K562 (cell line): ENCODE results near the gene MYOG. TPM values are rescaled to one million over a fixed set of nuclear protein-coding genes. Genes with fewer than 3 reads are reported as not detected.

Source experiments
- ATAC-seq: fragments of 200-7000 bp; cut with Tn5 transposase; 3 replicates; pipeline ENCODE4 v1.9.1; 2020; ENCODE audit warnings: moderate library complexity
- BruUV-seq: library from RNA; stranded (reverse); fragments of 400-500 nt; replicated peaks from 2 replicates; lab custom pipeline; 2021; lab: Mats Ljungman, UMichigan
- CTCF ChIA-PET: fragments of 300-600 bp; formaldehyde crosslinking; extraction: SDS; loops from one replicate; lab custom pipeline; 2021; ENCODE audit warnings: low intra/inter-chr PET ratio; lab: Yijun Ruan, JAX
- POLR2A ChIA-PET: fragments of 300-600, 350-650 bp; sonication (Branson Sonifier 250); formaldehyde crosslinking; extraction: SDS; loops from one replicate; lab custom pipeline; 2021; ENCODE audit warnings: antibody characterized with exemption, inconsistent platforms; lab: Yijun Ruan, JAX
- DNase-seq, 4 experiments: peaks; one replicate each; pipeline versions ENCODE4 v3.0.0 to v3.0.0-alpha.2; 2011 to 2018; ENCODE audit warnings: low spot score in 3 of 4, mixed read lengths in 3 of 4; ENCODE audit errors: extremely low read depth in 1 of 4
- FAIRE-seq: peaks from 2 replicates; lab custom pipeline; 2011; peaks lifted over from hg19 to GRCh38; lab: Jason Lieb, UNC
- H2AFZ ChIP-seq: 2 replicates; pipeline ENCODE4 v1.6.0; 2011; ENCODE audit warnings: low read depth, low read length, control low read depth, inconsistent platforms
- H3K27ac ChIP-seq: fragments of 200-600 bp; 3 replicates; pipeline ENCODE4 v1.8.0; 2011; ENCODE audit warnings: low read depth, mild to moderate bottlenecking, control low read depth, inconsistent platforms, low read length, moderate library complexity, mixed read lengths; ENCODE audit errors: extremely low read depth
- H3K27me3 ChIP-seq, 2 experiments: fragments of 300-600 bp in 1 of 2; 2 replicates in 1 of 2; 3 replicates in 1 of 2; pipeline versions ENCODE4 v1.6.0 to v1.8.0; 2011; ENCODE audit warnings: inconsistent platforms in 2 of 2, low read length in 2 of 2, mild to moderate bottlenecking in 1 of 2, mixed read lengths in 1 of 2, moderate library complexity in 1 of 2; ENCODE audit not compliant: control insufficient read depth in 2 of 2, insufficient read depth in 2 of 2
- H3K36me3 ChIP-seq: fragments of 300-600 bp; 3 replicates; pipeline ENCODE4 v1.8.0; 2011; ENCODE audit warnings: mild to moderate bottlenecking, low read length, inconsistent platforms; ENCODE audit not compliant: control insufficient read depth, insufficient read depth
- H3K4me1 ChIP-seq, 2 experiments: fragments of 200-600 bp in 1 of 2; replicated peaks in 1 of 2; 2 replicates in 1 of 2; 3 replicates in 1 of 2; pipeline versions ENCODE4 v1.5.1 to v1.8.0; 2011; ENCODE audit warnings: inconsistent platforms in 2 of 2, low read length in 2 of 2, mild to moderate bottlenecking in 1 of 2, mixed read lengths in 1 of 2, moderate library complexity in 1 of 2; ENCODE audit not compliant: control insufficient read depth in 2 of 2, insufficient read depth in 2 of 2
- H3K4me2 ChIP-seq: 2 replicates; pipeline ENCODE4 v1.6.1; 2011; ENCODE audit warnings: low read length, control low read depth, inconsistent platforms, mixed read lengths; ENCODE audit not compliant: insufficient read depth
- H3K4me3 ChIP-seq: fragments of 200-600 bp; sonication (generic), shearing (Covaris generic); 2 replicates; pipeline ENCODE4 v1.5.1; 2016; ENCODE audit warnings: control low read depth, inconsistent platforms
- H3K79me2 ChIP-seq: fragments of 200-600 bp; 3 replicates; pipeline ENCODE4 v1.8.0; 2011; ENCODE audit warnings: low read length, inconsistent platforms; ENCODE audit not compliant: control insufficient read depth, insufficient read depth
- H3K9ac ChIP-seq, 2 experiments: 2 replicates each; pipeline versions ENCODE4 v1.6.0 to v1.6.1; 2011; ENCODE audit warnings: low read depth in 2 of 2, low read length in 2 of 2, control low read depth in 1 of 2, inconsistent platforms in 1 of 2, mild to moderate bottlenecking in 1 of 2, mixed read lengths in 1 of 2; ENCODE audit not compliant: insufficient read depth in 1 of 2
- H3K9me1 ChIP-seq: one replicate; pipeline ENCODE4 v1.6.0; 2011; ENCODE audit warnings: inconsistent platforms, mild to moderate bottlenecking, low read length, moderate library complexity; ENCODE audit not compliant: control insufficient read depth, insufficient read depth
- H3K9me3 ChIP-seq: replicated peaks from 2 replicates; pipeline ENCODE4 v1.5.1; 2011; ENCODE audit warnings: low read depth, low read length, inconsistent platforms; ENCODE audit not compliant: control insufficient read depth, insufficient read depth
- H4K20me1 ChIP-seq: replicated peaks from 2 replicates; pipeline ENCODE4 v1.6.1; 2011; ENCODE audit warnings: low read length, inconsistent platforms, mixed read lengths; ENCODE audit not compliant: control insufficient read depth, insufficient read depth
- CREB3 ChIP-seq: fragments of 450-650 bp; conservative IDR thresholded peaks from 2 replicates; pipeline ENCODE4 v1.6.1; 2016; ENCODE audit warnings: missing genetic modification characterization, low read depth, mild to moderate bottlenecking, missing compliant biosample characterization, moderate library complexity
- HMGN3 ChIP-seq: IDR thresholded peaks from 2 replicates; pipeline ENCODE4 v1.6.1; 2011; ENCODE audit warnings: borderline replicate concordance, low read depth, mild to moderate bottlenecking, mixed read lengths, low read length; ENCODE audit not compliant: insufficient read length; ENCODE audit errors: extremely low read depth
- MAX ChIP-seq: sonication (generic); formaldehyde crosslinking; IDR thresholded peaks from 2 replicates; pipeline ENCODE4 v1.9.0; 2022; ENCODE audit warnings: mild to moderate bottlenecking, missing genetic modification reagents
- MCM7 ChIP-seq, 2 experiments: fragments of 450-650 bp; IDR thresholded peaks; 2 replicates each; pipeline ENCODE4 v1.6.1; 2016 to 2018
- NFIC ChIP-seq: fragments of 450-650 bp; IDR thresholded peaks from 2 replicates; pipeline ENCODE4 v1.6.1; 2017; ENCODE audit warnings: mild to moderate bottlenecking, inconsistent platforms
- POLR2G ChIP-seq: fragments of 200-400 bp; formaldehyde crosslinking; IDR thresholded peaks from 2 replicates; pipeline ENCODE4 v1.6.1; 2017; ENCODE audit warnings: low read depth, mild to moderate bottlenecking, antibody characterized with exemption, low read length, moderate library complexity
- RBM17 ChIP-seq: fragments of 200-400 bp; formaldehyde crosslinking; IDR thresholded peaks from 2 replicates; pipeline ENCODE4 v1.6.1; 2017; ENCODE audit warnings: low read depth, mild to moderate bottlenecking, low read length, borderline replicate concordance
- SRSF3 ChIP-seq: fragments of 200-400 bp; formaldehyde crosslinking; IDR thresholded peaks from 2 replicates; pipeline ENCODE4 v1.6.1; 2016; ENCODE audit warnings: mild to moderate bottlenecking, low read length, moderate library complexity; ENCODE audit not compliant: insufficient read depth
- WGBS: fragments of 100-300 bp; shearing (Covaris generic); methylation state at CpG from one replicate; pipeline ENCODE4 v1.1.6; 2016; ENCODE audit warnings: low coverage, mixed read lengths; ENCODE audit not compliant: insufficient coverage; ENCODE audit errors: missing lambda C conversion rate; 5-methylcytosine and 5-hydroxymethylcytosine counted together
- in situ Hi-C: fragments of 300-500 bp; cut with MboI; formaldehyde crosslinking; loops from 4 replicates; pipeline ENCODE4 v1.15.0; 2018; ENCODE audit warnings: inconsistent platforms, mixed read lengths
- intact Hi-C: fragments of 100-400 bp; cut with micrococcal nuclease; formaldehyde crosslinking; loops from 2 replicates; pipeline ENCODE4 v1.14.2; 2022
- polyA plus RNA-seq, 8 experiments: library from polyadenylated mRNA; depleted of rRNA in 4 of 8; stranded (reverse) in 5 of 8; unstranded in 3 of 8; fragments of >200 nt; fragmentation: Nextera tagmentation in 2 of 8; fragmentation: Illumina TruSeq in 1 of 8; extraction: Ambion mirVana in 2 of 8; extraction: Trizol in 1 of 8; gene quantifications; 2 replicates each; pipeline versions ENCODE4 v1.2.1 to v1.2.3, GENCODE V29; 2011 to 2014; ENCODE audit warnings: inconsistent platforms in 1 of 8, missing spikeins in 1 of 8
- total RNA-seq, 7 experiments: library from RNA; depleted of rRNA in 6 of 7; stranded (reverse); fragments of >200 nt in 6 of 7; fragmentation: Illumina TruSeq in 2 of 7; extraction: Trizol in 2 of 7; gene quantifications; 2 replicates each; pipeline versions ENCODE4 v1.2.1 to v1.2.3, GENCODE V29; 2011 to 2021; ENCODE audit warnings: low replicate concordance in 1 of 7
- TF ChIP-seq, protein P1 (sequence below), 3 experiments: fragments of 200-800 bp in 1 of 3; sonication (Bioruptor generic) in 1 of 3; sonication (generic) in 1 of 3; formaldehyde crosslinking in 1 of 3; IDR thresholded peaks; 2 replicates each; pipeline versions ENCODE4 v1.6.1 to v1.8.0; 2016 to 2022; ENCODE audit warnings: mild to moderate bottlenecking in 2 of 3, missing compliant biosample characterization in 2 of 3, missing genetic modification characterization in 2 of 3, missing genetic modification reagents in 1 of 3
- TF ChIP-seq, protein P2 (sequence below): sonication (generic); formaldehyde crosslinking; IDR thresholded peaks from 2 replicates; pipeline ENCODE4 v1.8.0; 2022; ENCODE audit warnings: missing genetic modification reagents, mild to moderate bottlenecking, moderate library complexity, borderline replicate concordance

The MYOG gene
- total and polyA plus RNA-seq, 9 of the 15 experiments (the other 6 are each of a cell fraction or from before 2014, with no cell fraction given), result not detected

GRCh38 chr1:203052601-203053000 is 33.2 kb downstream of the MYOG start:
- Histone ChIP-seq H3K79me2 (no peaks in the 10 kb centered on the region), H3K9me1 (peaks cover 2% of the 10 kb centered on the region), H2AFZ (no peak overlapping the region), H3K27me3 (peaks cover 76 to 91% of the 10 kb centered on the region in 2 experiments), H3K4me3 (no peak overlapping the region), H3K27ac (no peak overlapping the region), H4K20me1 (peaks cover 15% of the 10 kb centered on the region; the same call in 1 of the 2 replicates), H3K9me3 (no peaks in the 10 kb centered on the region), H3K4me2 (no peak overlapping the region), H3K9ac (no peak overlapping the region), H3K36me3 (no peaks in the 10 kb centered on the region)
- BruUV-seq, result no TSS peak
- POLR2A ChIA-PET, result interaction anchor here (1.0 to 2.3 kb wide), 2 partner anchors 10 to 114 kb away, joined by 3 to 10 read pairs; no protein-coding TSS in a partner anchor
- FAIRE-seq, result no peak
- CTCF ChIA-PET, result no interaction called here
- 4% methylated on average over 3 of the region's 3 CpGs for WGBS
- in situ Hi-C loops, result no loop called here
- ATAC-seq, result no peak
- DNase-seq, result no peak
- intact Hi-C loops, result no loop called here
- TF ChIP-seq SRSF3, result no peak
- TF ChIP-seq, all 486 proteins: peak for 0
- peaks cover 0 to 22% of the 10 kb centered on the region in 2 experiments; a peak in 2 of 5 replicates for H3K4me1 ChIP-seq

DNA sequence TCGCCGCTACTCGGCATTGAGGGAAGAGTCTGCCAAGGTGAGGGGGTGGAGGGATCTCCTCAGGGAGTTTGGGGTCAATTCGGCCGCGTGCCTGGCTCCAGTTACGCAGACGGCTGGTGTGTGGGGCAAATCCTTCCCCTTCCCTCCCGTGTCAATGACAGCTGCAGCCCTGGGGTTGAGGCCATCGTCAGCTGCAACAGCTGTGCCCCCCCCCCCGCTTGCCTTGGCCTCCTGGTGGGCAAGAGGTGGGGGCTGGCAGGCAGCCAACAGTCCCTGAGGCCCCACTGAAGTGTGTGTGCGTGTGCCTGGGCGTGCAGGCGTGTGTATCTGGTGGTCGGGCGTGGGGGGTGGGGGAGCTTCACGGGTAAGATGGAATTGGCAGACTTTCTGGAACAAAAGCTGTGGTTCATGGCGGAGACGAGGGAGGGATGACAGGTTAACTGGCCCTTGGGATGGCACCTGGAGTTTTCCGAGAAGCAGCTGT is 33.9 kb downstream of the MYOG start:
- POLR2A ChIA-PET, result interaction anchor here (0.7 to 2.3 kb wide), 4 partner anchors 9 to 534 kb away, joined by 3 to 10 read pairs (median 4); no protein-coding TSS in a partner anchor
- in situ Hi-C loops, result no loop called here
- CTCF ChIA-PET, result no interaction called here
- DNase-seq (no peak), FAIRE-seq (no peak), ATAC-seq (no peak)
- H3K27me3 ChIP-seq, result peaks cover 78 to 96% of the 10 kb centered on the region in 2 experiments
- no peak overlapping the region for H2AFZ ChIP-seq
- WGBS, result 4% methylated on average over 20 of the region's 20 CpGs
- peaks cover 0 to 22% of the 10 kb centered on the region in 2 experiments; a peak in 2 of 5 replicates for H3K4me1 ChIP-seq
- H3K27ac ChIP-seq, result no peak overlapping the region
- intact Hi-C loops, result no loop called here
- H3K4me2 ChIP-seq, result no peak overlapping the region
- peaks cover 2% of the 10 kb centered on the region for H3K9me1 ChIP-seq
- no peaks in the 10 kb centered on the region for H3K79me2 ChIP-seq
- no peaks in the 10 kb centered on the region for H3K36me3 ChIP-seq
- 0 out of 4 replicates have a peak overlapping the region, but pooled peaks of 1 of the 2 experiments have one; percentile 14 for H3K9ac ChIP-seq
- H4K20me1 ChIP-seq, result peaks cover 22% of the 10 kb centered on the region
- no TSS peak for BruUV-seq
- H3K4me3 ChIP-seq, result no peak overlapping the region
- no peaks in the 10 kb centered on the region for H3K9me3 ChIP-seq
- peak; percentile 25; the same call in 1 of the 2 replicates for TF ChIP-seq POLR2G
- no peak for TF ChIP-seq HMGN3
- peak; percentile 90 for TF ChIP-seq NFIC
- TF ChIP-seq MAX (CRISPR knock-in tag), result 0 out of 2 replicates have a peak, but pooled peaks have one; percentile 17
- TF ChIP-seq, protein P1, sequence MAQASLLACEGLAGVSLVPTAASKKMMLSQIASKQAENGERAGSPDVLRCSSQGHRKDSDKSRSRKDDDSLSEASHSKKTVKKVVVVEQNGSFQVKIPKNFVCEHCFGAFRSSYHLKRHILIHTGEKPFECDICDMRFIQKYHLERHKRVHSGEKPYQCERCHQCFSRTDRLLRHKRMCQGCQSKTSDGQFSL (CRISPR knock-in tag; IDR thresholded peaks at IDR 0.05), result peak; percentile 76
- TF ChIP-seq, protein P1 (tag; IDR thresholded peaks at IDR 0.05), result no peak
- TF ChIP-seq RBM17, result no peak
- no peak for TF ChIP-seq CREB3 (tag)
- no peak for TF ChIP-seq MCM7 (IDR thresholded peaks at IDR 0.05)
- TF ChIP-seq, protein P2, sequence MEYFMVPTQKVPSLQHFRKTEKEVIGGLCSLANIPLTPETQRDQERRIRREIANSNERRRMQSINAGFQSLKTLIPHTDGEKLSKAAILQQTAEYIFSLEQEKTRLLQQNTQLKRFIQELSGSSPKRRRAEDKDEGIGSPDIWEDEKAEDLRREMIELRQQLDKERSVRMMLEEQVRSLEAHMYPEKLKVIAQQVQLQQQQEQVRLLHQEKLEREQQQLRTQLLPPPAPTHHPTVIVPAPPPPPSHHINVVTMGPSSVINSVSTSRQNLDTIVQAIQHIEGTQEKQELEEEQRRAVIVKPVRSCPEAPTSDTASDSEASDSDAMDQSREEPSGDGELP (CRISPR knock-in tag), result peak; percentile 40; the same call in 1 of the 2 replicates
